HepG2 (cell line): ENCODE results near the gene NELFB. TPM values are rescaled to one million over a fixed set of nuclear protein-coding genes. Genes with fewer than 3 reads are reported as not detected.

Experiments used
- AKNA ChIP-seq: sonication (generic); formaldehyde crosslinking; IDR thresholded peaks from 2 replicates; pipeline ENCODE4 v1.4.0; 2020; ENCODE audit warnings: missing genetic modification reagents, borderline replicate concordance
- CREB3 ChIP-seq: sonication (generic); formaldehyde crosslinking; IDR thresholded peaks from 2 replicates; pipeline ENCODE4 v1.5.0; 2020; ENCODE audit warnings: missing genetic modification reagents
- HMGXB4 ChIP-seq, 2 experiments: sonication (generic) in 1 of 2; formaldehyde crosslinking in 1 of 2; IDR thresholded peaks; 2 replicates each; pipeline versions ENCODE4 v1.4.0 to v1.6.1; 2018 to 2020; ENCODE audit warnings: missing genetic modification reagents in 2 of 2, borderline replicate concordance in 1 of 2, low read depth in 1 of 2, mild to moderate bottlenecking in 1 of 2, missing biosample characterization in 1 of 2
- MAF1 ChIP-seq: sonication (generic); formaldehyde crosslinking; IDR thresholded peaks from 2 replicates; pipeline ENCODE4 v1.5.0; 2020; ENCODE audit warnings: missing genetic modification reagents, borderline replicate concordance
- MAFG ChIP-seq: sonication (generic); formaldehyde crosslinking; IDR thresholded peaks from 2 replicates; pipeline ENCODE4 v1.5.1; 2020; ENCODE audit warnings: mild to moderate bottlenecking, missing genetic modification reagents
- REL ChIP-seq: sonication (generic); formaldehyde crosslinking; conservative IDR thresholded peaks from 2 replicates; pipeline ENCODE4 v1.8.0; 2022; ENCODE audit warnings: mild to moderate bottlenecking, missing genetic modification reagents, moderate library complexity
- ZNF407 ChIP-seq: sonication (generic); formaldehyde crosslinking; IDR thresholded peaks from one replicate; pipeline ENCODE4 v1.5.1; 2020; ENCODE audit warnings: mild to moderate bottlenecking, missing genetic modification reagents; ENCODE audit errors: not compliant biosample characterization
- ZNF468 ChIP-seq: sonication (generic); formaldehyde crosslinking; IDR thresholded peaks from 2 replicates; pipeline ENCODE4 v1.8.0; 2022; ENCODE audit warnings: mild to moderate bottlenecking, moderate library complexity, missing genetic modification reagents
- ZNF562 ChIP-seq: sonication (generic); formaldehyde crosslinking; IDR thresholded peaks from 2 replicates; pipeline ENCODE4 v1.8.0; 2022; ENCODE audit warnings: missing genetic modification reagents, borderline replicate concordance
- polyA plus RNA-seq, 8 experiments: library from polyadenylated mRNA; depleted of rRNA in 3 of 8; stranded (reverse) in 7 of 8; unstranded in 1 of 8; fragments of >200 nt; fragmentation: Illumina TruSeq in 4 of 8; extraction: Trizol in 4 of 8; gene quantifications; 2 replicates each; pipeline versions ENCODE4 v1.2.1 to v1.2.3, GENCODE V29; 2011 to 2016; ENCODE audit warnings: low read depth in 4 of 8, missing spikeins in 1 of 8, mixed read lengths in 1 of 8; ENCODE audit not compliant: insufficient read depth in 1 of 8
- total RNA-seq, 5 experiments: library from RNA; depleted of rRNA; stranded (reverse); fragments of >200 nt; fragmentation: Illumina TruSeq; extraction: Trizol; gene quantifications; 2 replicates each; pipeline ENCODE4 v1.2.3, GENCODE V29; 2016; ENCODE audit warnings: low read depth in 1 of 5

NELFB gene
- total and polyA plus RNA-seq, 2 of the 13 experiments (the other 11 are each of a cell fraction or from before 2014, with no cell fraction given): 26.5 to 45.8 TPM

GRCh38 chr9:137227853-137228505 lies 27.1 kb upstream of the NELFB start (continued):
- TF ChIP-seq ZNF407 (CRISPR knock-in tag) (no peak), REL (CRISPR knock-in tag) (0 out of 2 replicates have a peak, but pooled peaks have one; percentile 10), AKNA (CRISPR knock-in tag) (no peak), ZNF468 (CRISPR knock-in tag) (no peak), ZNF562 (CRISPR knock-in tag) (no peak), CREB3 (CRISPR knock-in tag) (no peak), HMGXB4 (CRISPR knock-in tag; IDR thresholded peaks at IDR 0.05; ENCODE audit: borderline replicate concordance in 1 of 2, low read depth in 1 of 2) (0 out of 4 replicates have a peak, but pooled peaks of 1 of the 2 experiments have one; percentile 10), MAFG (CRISPR knock-in tag) (no peak), MAF1 (no peak)
